K562 (cell line): Measurements from ENCODE around the gene HADH. TPM values are rescaled to one million over a fixed set of nuclear protein-coding genes. Genes with fewer than 3 reads are reported as not detected.

Experiments
- ARID1B ChIP-seq: fragments of 450-650 bp; IDR thresholded peaks from 2 replicates; pipeline ENCODE4 v1.6.1; 2016; ENCODE audit warnings: antibody characterized with exemption, mild to moderate bottlenecking, inconsistent platforms
- ATF7 ChIP-seq: fragments of 450-650 bp; IDR thresholded peaks from 2 replicates; pipeline ENCODE4 v1.7.1; 2014; ENCODE audit warnings: mild to moderate bottlenecking, moderate library complexity
- BCL6 ChIP-seq: fragments of 250-450 bp; sonication (Bioruptor Pico); IDR thresholded peaks from 2 replicates; pipeline ENCODE4 v1.4.0; 2020
- BCOR ChIP-seq: fragments of 450-650 bp; IDR thresholded peaks from 2 replicates; pipeline ENCODE4 v1.6.1; 2016
- BRCA1 ChIP-seq, 2 experiments: fragments of 450-650 bp in 1 of 2; sonication (generic) in 1 of 2; formaldehyde crosslinking in 1 of 2; IDR thresholded peaks; 2 replicates each; pipeline versions ENCODE4 v1.5.0 to v1.6.1; 2017 to 2020; ENCODE audit warnings: mild to moderate bottlenecking in 1 of 2, missing genetic modification reagents in 1 of 2
- DDX20 ChIP-seq: fragments of 450-650 bp; IDR thresholded peaks from 2 replicates; pipeline ENCODE4 v1.6.1; 2016; ENCODE audit warnings: missing genetic modification characterization, low read depth, mild to moderate bottlenecking, missing compliant biosample characterization, moderate library complexity
- HMG20A ChIP-seq: fragments of 450-650 bp; formaldehyde crosslinking; conservative IDR thresholded peaks from 2 replicates; pipeline ENCODE4 v1.4.0; 2020; ENCODE audit warnings: mild to moderate bottlenecking, mixed read lengths
- L3MBTL2 ChIP-seq: fragments of 450-650 bp; IDR thresholded peaks from 2 replicates; pipeline ENCODE4 v1.6.1; 2016; ENCODE audit warnings: mild to moderate bottlenecking, moderate library complexity
- MAFF ChIP-seq: IDR thresholded peaks from 2 replicates; pipeline ENCODE4 v1.6.1; 2012; ENCODE audit warnings: low read length, improper control_type of control experiment
- MAFG ChIP-seq: fragments of 450-650 bp; conservative IDR thresholded peaks from 2 replicates; pipeline ENCODE4 v1.6.1; 2016; ENCODE audit warnings: missing genetic modification characterization, missing compliant biosample characterization
- MTA1 ChIP-seq: fragments of 450-650 bp; IDR thresholded peaks from 2 replicates; pipeline ENCODE4 v1.6.1; 2017; ENCODE audit warnings: borderline replicate concordance
- MTF1 ChIP-seq: fragments of 250-450 bp; sonication (Bioruptor Pico); IDR thresholded peaks from 2 replicates; pipeline ENCODE4 v1.9.0; 2021; ENCODE audit warnings: moderate library complexity, mild to moderate bottlenecking, inconsistent platforms, borderline replicate concordance
- POLR3G ChIP-seq: IDR thresholded peaks from 2 replicates; pipeline ENCODE4 v1.6.1; 2011; ENCODE audit not compliant: insufficient read length, insufficient replicate concordance; ENCODE audit errors: extremely low read depth
- RNF2 ChIP-seq: sonication (generic); IDR thresholded peaks from 2 replicates; pipeline ENCODE4 v1.6.1; 2016
- SPI1 ChIP-seq: IDR thresholded peaks from 2 replicates; pipeline ENCODE4 v1.6.1; 2011; ENCODE audit warnings: low read depth, low read length, control low read depth, borderline replicate concordance
- ZNF184 ChIP-seq: sonication (generic); formaldehyde crosslinking; IDR thresholded peaks from 2 replicates; pipeline ENCODE4 v1.5.0; 2020; ENCODE audit warnings: missing genetic modification reagents
- ZNF561 ChIP-seq: fragments of 450-650 bp; formaldehyde crosslinking; conservative IDR thresholded peaks from 2 replicates; pipeline ENCODE4 v1.4.0; 2020; ENCODE audit warnings: mild to moderate bottlenecking, moderate library complexity
- ZNF583 ChIP-seq: fragments of 250-450 bp; sonication (Bioruptor Pico); IDR thresholded peaks from 2 replicates; pipeline ENCODE4 v1.4.0; 2020
- polyA plus RNA-seq, 8 experiments: library from polyadenylated mRNA; depleted of rRNA in 4 of 8; stranded (reverse) in 5 of 8; unstranded in 3 of 8; fragments of >200 nt; fragmentation: Nextera tagmentation in 2 of 8; fragmentation: Illumina TruSeq in 1 of 8; extraction: Ambion mirVana in 2 of 8; extraction: Trizol in 1 of 8; gene quantifications; 2 replicates each; pipeline versions ENCODE4 v1.2.1 to v1.2.3, GENCODE V29; 2011 to 2014; ENCODE audit warnings: inconsistent platforms in 1 of 8, missing spikeins in 1 of 8
- total RNA-seq, 7 experiments: library from RNA; depleted of rRNA in 6 of 7; stranded (reverse); fragments of >200 nt in 6 of 7; fragmentation: Illumina TruSeq in 2 of 7; extraction: Trizol in 2 of 7; gene quantifications; 2 replicates each; pipeline versions ENCODE4 v1.2.1 to v1.2.3, GENCODE V29; 2011 to 2021; ENCODE audit warnings: low replicate concordance in 1 of 7
- TF ChIP-seq, protein P1 (sequence below): fragments of 450-650 bp; formaldehyde crosslinking; IDR thresholded peaks from 2 replicates; pipeline ENCODE4 v1.4.0; 2022; ENCODE audit warnings: missing genetic modification characterization
- TF ChIP-seq, protein P2 (sequence below): fragments of 200-800 bp; sonication (Bioruptor generic); IDR thresholded peaks from 2 replicates; pipeline ENCODE4 v1.6.1; 2016; ENCODE audit warnings: missing genetic modification characterization, missing compliant biosample characterization
- TF ChIP-seq, protein P3 (sequence below): sonication (generic); formaldehyde crosslinking; IDR thresholded peaks from 2 replicates; pipeline ENCODE4 v1.8.1; 2022; ENCODE audit warnings: missing genetic modification reagents
- TF ChIP-seq, protein P4 (sequence below): fragments of 200-800 bp; sonication (Bioruptor generic); IDR thresholded peaks from 2 replicates; pipeline ENCODE4 v1.6.1; 2017; ENCODE audit warnings: missing genetic modification characterization, missing compliant biosample characterization

Gene HADH
- total and polyA plus RNA-seq, 9 of the 15 experiments (the other 6 are each of a cell fraction or from before 2014, with no cell fraction given), result 9.4 to 73.3 (median 32.8) TPM

DNA sequence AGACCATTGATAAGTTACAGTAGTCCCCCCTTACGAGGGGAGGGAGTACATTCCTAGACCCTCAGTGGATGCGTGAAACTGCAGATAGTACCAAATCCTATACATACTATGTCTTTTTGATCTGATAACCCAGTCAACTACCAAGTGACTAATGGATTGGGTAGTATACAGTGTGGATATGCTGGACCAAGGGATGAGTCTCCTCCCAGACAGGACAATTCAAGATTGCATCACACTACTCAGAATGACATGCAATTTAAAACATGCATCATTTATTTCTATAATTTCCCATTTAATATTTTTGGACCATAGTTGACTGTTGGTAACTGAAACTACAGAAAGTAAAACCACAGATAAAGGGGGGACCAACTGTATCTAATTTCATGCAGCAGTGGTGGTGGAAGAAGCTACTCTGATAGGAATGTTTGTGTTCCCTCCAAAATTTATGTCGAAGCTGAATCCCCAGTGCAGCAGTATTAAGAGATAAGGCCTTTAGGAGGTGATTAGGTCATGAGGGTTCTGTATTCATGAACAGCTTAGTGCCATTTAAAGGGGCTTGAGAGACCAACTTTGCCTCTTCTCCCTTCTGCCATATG lies 11.9 kb downstream of the HADH start (continued):
- TF ChIP-seq ARID1B, result peak; percentile 18; the same call in 1 of the 2 replicates
- TF ChIP-seq HMG20A (CRISPR knock-in tag), result no peak
- TF ChIP-seq, protein P1, sequence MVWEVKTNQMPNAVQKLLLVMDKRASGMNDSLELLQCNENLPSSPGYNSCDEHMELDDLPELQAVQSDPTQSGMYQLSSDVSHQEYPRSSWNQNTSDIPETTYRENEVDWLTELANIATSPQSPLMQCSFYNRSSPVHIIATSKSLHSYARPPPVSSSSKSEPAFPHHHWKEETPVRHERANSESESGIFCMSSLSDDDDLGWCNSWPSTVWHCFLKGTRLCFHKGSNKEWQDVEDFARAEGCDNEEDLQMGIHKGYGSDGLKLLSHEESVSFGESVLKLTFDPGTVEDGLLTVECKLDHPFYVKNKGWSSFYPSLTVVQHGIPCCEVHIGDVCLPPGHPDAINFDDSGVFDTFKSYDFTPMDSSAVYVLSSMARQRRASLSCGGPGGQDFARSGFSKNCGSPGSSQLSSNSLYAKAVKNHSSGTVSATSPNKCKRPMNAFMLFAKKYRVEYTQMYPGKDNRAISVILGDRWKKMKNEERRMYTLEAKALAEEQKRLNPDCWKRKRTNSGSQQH (CRISPR knock-in tag), result no peak
- peak; percentile 48 for TF ChIP-seq ATF7
- TF ChIP-seq DDX20 (tag), result no peak
- TF ChIP-seq BRCA1 (IDR thresholded peaks at IDR 0.05), result no peak
- no peak for TF ChIP-seq BRCA1 (CRISPR knock-in tag; IDR thresholded peaks at IDR 0.05)
- peak; percentile 25; the same call in 1 of the 2 replicates for TF ChIP-seq MAFG (tag)
- TF ChIP-seq ZNF184 (CRISPR knock-in tag), result no peak
- TF ChIP-seq ZNF583, result no peak
- no peak for TF ChIP-seq BCL6 (CRISPR knock-in tag)
- TF ChIP-seq, protein P2, sequence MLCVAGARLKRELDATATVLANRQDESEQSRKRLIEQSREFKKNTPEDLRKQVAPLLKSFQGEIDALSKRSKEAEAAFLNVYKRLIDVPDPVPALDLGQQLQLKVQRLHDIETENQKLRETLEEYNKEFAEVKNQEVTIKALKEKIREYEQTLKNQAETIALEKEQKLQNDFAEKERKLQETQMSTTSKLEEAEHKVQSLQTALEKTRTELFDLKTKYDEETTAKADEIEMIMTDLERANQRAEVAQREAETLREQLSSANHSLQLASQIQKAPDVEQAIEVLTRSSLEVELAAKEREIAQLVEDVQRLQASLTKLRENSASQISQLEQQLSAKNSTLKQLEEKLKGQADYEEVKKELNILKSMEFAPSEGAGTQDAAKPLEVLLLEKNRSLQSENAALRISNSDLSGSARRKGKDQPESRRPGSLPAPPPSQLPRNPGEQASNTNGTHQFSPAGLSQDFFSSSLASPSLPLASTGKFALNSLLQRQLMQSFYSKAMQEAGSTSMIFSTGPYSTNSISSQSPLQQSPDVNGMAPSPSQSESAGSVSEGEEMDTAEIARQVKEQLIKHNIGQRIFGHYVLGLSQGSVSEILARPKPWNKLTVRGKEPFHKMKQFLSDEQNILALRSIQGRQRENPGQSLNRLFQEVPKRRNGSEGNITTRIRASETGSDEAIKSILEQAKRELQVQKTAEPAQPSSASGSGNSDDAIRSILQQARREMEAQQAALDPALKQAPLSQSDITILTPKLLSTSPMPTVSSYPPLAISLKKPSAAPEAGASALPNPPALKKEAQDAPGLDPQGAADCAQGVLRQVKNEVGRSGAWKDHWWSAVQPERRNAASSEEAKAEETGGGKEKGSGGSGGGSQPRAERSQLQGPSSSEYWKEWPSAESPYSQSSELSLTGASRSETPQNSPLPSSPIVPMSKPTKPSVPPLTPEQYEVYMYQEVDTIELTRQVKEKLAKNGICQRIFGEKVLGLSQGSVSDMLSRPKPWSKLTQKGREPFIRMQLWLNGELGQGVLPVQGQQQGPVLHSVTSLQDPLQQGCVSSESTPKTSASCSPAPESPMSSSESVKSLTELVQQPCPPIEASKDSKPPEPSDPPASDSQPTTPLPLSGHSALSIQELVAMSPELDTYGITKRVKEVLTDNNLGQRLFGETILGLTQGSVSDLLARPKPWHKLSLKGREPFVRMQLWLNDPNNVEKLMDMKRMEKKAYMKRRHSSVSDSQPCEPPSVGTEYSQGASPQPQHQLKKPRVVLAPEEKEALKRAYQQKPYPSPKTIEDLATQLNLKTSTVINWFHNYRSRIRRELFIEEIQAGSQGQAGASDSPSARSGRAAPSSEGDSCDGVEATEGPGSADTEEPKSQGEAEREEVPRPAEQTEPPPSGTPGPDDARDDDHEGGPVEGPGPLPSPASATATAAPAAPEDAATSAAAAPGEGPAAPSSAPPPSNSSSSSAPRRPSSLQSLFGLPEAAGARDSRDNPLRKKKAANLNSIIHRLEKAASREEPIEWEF (CRISPR knock-in tag), result no peak
- TF ChIP-seq MAFF, result no peak
- no peak for TF ChIP-seq POLR3G
- TF ChIP-seq, protein P3, sequence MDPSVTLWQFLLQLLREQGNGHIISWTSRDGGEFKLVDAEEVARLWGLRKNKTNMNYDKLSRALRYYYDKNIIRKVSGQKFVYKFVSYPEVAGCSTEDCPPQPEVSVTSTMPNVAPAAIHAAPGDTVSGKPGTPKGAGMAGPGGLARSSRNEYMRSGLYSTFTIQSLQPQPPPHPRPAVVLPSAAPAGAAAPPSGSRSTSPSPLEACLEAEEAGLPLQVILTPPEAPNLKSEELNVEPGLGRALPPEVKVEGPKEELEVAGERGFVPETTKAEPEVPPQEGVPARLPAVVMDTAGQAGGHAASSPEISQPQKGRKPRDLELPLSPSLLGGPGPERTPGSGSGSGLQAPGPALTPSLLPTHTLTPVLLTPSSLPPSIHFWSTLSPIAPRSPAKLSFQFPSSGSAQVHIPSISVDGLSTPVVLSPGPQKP, result no peak
- TF ChIP-seq MTF1 (CRISPR knock-in tag), result no peak
- TF ChIP-seq BCOR, result no peak
- no peak for TF ChIP-seq SPI1
- TF ChIP-seq MTA1, result no peak
- TF ChIP-seq ZNF561 (CRISPR knock-in tag), result no peak
- TF ChIP-seq L3MBTL2, result peak; percentile 70
- no peak for TF ChIP-seq RNF2
- TF ChIP-seq, protein P4, sequence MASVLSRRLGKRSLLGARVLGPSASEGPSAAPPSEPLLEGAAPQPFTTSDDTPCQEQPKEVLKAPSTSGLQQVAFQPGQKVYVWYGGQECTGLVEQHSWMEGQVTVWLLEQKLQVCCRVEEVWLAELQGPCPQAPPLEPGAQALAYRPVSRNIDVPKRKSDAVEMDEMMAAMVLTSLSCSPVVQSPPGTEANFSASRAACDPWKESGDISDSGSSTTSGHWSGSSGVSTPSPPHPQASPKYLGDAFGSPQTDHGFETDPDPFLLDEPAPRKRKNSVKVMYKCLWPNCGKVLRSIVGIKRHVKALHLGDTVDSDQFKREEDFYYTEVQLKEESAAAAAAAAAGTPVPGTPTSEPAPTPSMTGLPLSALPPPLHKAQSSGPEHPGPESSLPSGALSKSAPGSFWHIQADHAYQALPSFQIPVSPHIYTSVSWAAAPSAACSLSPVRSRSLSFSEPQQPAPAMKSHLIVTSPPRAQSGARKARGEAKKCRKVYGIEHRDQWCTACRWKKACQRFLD (CRISPR knock-in tag), result no peak
